NCI-H748 (cell line): Measurements from ENCODE around the gene TRIM8.

Source experiments
- DNase-seq: peaks from one replicate; lab custom pipeline; 2025; ENCODE audit not compliant: unreplicated experiment; lab: John Stamatoyannopoulos, UW

The TRIM8 gene

GRCh38 chr10:102615361-102615760, 28.9 kb upstream of the TRIM8 start:
- DNase-seq: no peak

GRCh38 chr10:102616066-102616770, 28.1 kb upstream of the TRIM8 start:
- no peak for DNase-seq

GRCh38 chr10:102617041-102617440, 27.2 kb upstream of the TRIM8 start:
- DNase-seq: no peak

GRCh38 chr10:102617816-102618215, 26.5 kb upstream of the TRIM8 start:
- no peak for DNase-seq

GRCh38 chr10:102619281-102619981, 24.8 kb upstream of the TRIM8 start:
- no peak for DNase-seq

- DNase-seq: no peak
Observed at GRCh38 chr10:102620138-102620590, 24.1 kb upstream of the TRIM8 start.

GRCh38 chr10:102620591-102621442, 23.5 kb upstream of the TRIM8 start:
- no peak for DNase-seq

- no peak for DNase-seq
Observed at GRCh38 chr10:102621443-102622325, 22.6 kb upstream of the TRIM8 start.

GRCh38 chr10:102624094-102624493, 20.2 kb upstream of the TRIM8 start:
- no peak for DNase-seq

- DNase-seq: no peak
Observed at GRCh38 chr10:102624751-102625645, 19.3 kb upstream of the TRIM8 start.

- DNase-seq: no peak
Observed at GRCh38 chr10:102626026-102626685, 18.1 kb upstream of the TRIM8 start.

GRCh38 chr10:102627291-102627735, 17.0 kb upstream of the TRIM8 start:
- DNase-seq: no peak

- no peak for DNase-seq
Observed at GRCh38 chr10:102627736-102628293, 16.5 kb upstream of the TRIM8 start.

- no peak for DNase-seq
Observed at GRCh38 chr10:102628451-102628911, 15.8 kb upstream of the TRIM8 start.

- DNase-seq: no peak
Observed at GRCh38 chr10:102629661-102630614, 14.3 kb upstream of the TRIM8 start.

GRCh38 chr10:102630663-102631062, 13.6 kb upstream of the TRIM8 start:
- DNase-seq: no peak
